SH-SY5Y (cell line): ENCODE measurements around the gene KLHL40.

ENCODE experiments used
- GATA2 ChIP-seq: IDR thresholded peaks from 2 replicates; pipeline ENCODE4 v1.6.1; 2011; ENCODE audit warnings: mild to moderate bottlenecking, low read depth, low read length
- GATA3 ChIP-seq: IDR thresholded peaks from 2 replicates; pipeline ENCODE4 v1.6.1; 2011; ENCODE audit warnings: low read depth, mild to moderate bottlenecking, low read length, moderate library complexity

DNA sequence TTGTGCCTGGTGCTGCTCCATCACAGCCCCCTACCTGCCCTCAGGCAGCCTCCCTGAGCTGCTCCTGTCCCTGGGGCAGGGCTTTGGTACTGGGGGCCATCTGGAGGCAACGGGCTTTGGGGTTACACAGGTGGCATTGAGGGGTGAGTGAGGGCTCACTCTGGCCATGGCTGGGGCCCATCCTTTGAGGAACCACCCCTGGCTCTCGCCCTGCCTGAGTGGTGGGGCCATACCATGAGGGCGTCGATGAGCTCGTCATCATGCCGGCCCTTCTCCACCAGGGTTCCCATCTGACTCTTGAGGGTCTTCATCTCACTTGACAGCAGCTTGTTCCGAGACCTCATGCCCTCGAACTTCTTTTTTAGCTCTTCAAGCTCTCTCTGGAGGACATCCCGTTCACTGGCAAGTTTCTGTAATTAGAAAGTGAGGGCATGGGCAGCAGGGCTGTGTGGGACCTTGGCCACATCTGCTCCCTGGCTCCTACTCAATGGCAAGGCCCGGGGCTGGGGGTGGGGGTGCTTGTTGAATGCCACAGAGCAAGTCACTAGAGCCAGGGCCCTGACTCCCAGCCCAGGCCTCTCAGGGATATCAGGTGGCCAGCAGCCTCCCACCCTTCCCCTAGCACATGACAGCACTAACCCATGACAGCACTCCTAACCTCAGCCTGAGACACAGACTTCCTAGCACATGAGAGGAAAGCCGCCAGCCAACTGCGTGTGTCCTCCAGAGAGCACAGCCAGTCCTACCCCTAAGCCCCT, 54.2 kb downstream of the KLHL40 start:
- TF ChIP-seq GATA3 = no peak
- TF ChIP-seq GATA2 = no peak
